GM23338 (cell line): ENCODE data around the gene PSTK. TPM values are rescaled to one million over a fixed set of nuclear protein-coding genes. Genes with fewer than 3 reads are reported as not detected.

Experiments used
- ATAC-seq: fragments of 200-7000 bp; cut with Tn5 transposase; 3 replicates; pipeline ENCODE4 v1.9.1; 2020
- DNase-seq: peaks from one replicate; pipeline ENCODE4 v3.0.0-alpha.2; 2015; ENCODE audit warnings: low spot score
- H2AFZ ChIP-seq: fragments of 200-600 bp; sonication (generic); 2 replicates; pipeline ENCODE4 v1.8.0; 2016; ENCODE audit warnings: antibody characterized with exemption, mild to moderate bottlenecking, moderate library complexity
- H3F3A ChIP-seq: fragments of 200-600 bp; sonication (generic); replicated peaks from 2 replicates; pipeline ENCODE4 v1.8.0; 2017; ENCODE audit warnings: antibody characterized with exemption, mixed run types, low read depth
- H3K27ac ChIP-seq: fragments of 200-600 bp; sonication (generic); 2 replicates; pipeline ENCODE4 v1.6.1; 2016; ENCODE audit warnings: low read depth
- H3K27me3 ChIP-seq: fragments of 200-600 bp; sonication (generic); 2 replicates; pipeline ENCODE4 v1.8.0; 2016; ENCODE audit warnings: mild to moderate bottlenecking, mixed run types, moderate library complexity; ENCODE audit not compliant: insufficient read depth
- H3K36me3 ChIP-seq: fragments of 200-600 bp; sonication (generic); 2 replicates; pipeline ENCODE4 v1.8.0; 2016; ENCODE audit warnings: mild to moderate bottlenecking; ENCODE audit not compliant: insufficient read depth
- H3K4me1 ChIP-seq: fragments of 200-600 bp; sonication (generic); 2 replicates; pipeline ENCODE4 v1.8.0; 2016; ENCODE audit warnings: mild to moderate bottlenecking, moderate library complexity; ENCODE audit not compliant: insufficient read depth
- H3K4me2 ChIP-seq: fragments of 200-600 bp; sonication (generic); 2 replicates; pipeline ENCODE4 v1.7.1; 2017; ENCODE audit warnings: mixed run types
- H3K4me3 ChIP-seq: fragments of 200-600 bp; sonication (generic); 2 replicates; pipeline ENCODE4 v1.6.1; 2016; ENCODE audit warnings: mixed run types
- H3K79me2 ChIP-seq: fragments of 200-600 bp; sonication (generic); replicated peaks from 2 replicates; pipeline ENCODE4 v1.8.0; 2017; ENCODE audit warnings: mild to moderate bottlenecking; ENCODE audit not compliant: insufficient read depth
- H3K9me2 ChIP-seq: fragments of 200-600 bp; sonication (generic); 2 replicates; pipeline ENCODE4 v1.8.0; 2017; ENCODE audit not compliant: insufficient read depth
- H4K20me1 ChIP-seq: fragments of 200-600 bp; sonication (generic); replicated peaks from 2 replicates; pipeline ENCODE4 v1.8.0; 2017; ENCODE audit warnings: mild to moderate bottlenecking; ENCODE audit not compliant: insufficient read depth
- H3K27ac Mint-ChIP-seq: 2 replicates; pipeline ENCODE4 v1.8.0; 2020; ENCODE audit warnings: inconsistent platforms, mild to moderate bottlenecking, moderate library complexity, mixed read lengths
- H3K27me3 Mint-ChIP-seq: 3 replicates; pipeline ENCODE4 v1.8.0; 2022; ENCODE audit warnings: low read depth, mild to moderate bottlenecking, moderate library complexity, mixed read lengths, inconsistent platforms; ENCODE audit not compliant: insufficient read depth, poor library complexity
- H3K36me3 Mint-ChIP-seq: 3 replicates; pipeline ENCODE4 v1.8.0; 2021; ENCODE audit warnings: low read depth, mild to moderate bottlenecking, inconsistent platforms, moderate library complexity, mixed read lengths
- H3K4me1 Mint-ChIP-seq: 3 replicates; pipeline ENCODE4 v1.8.0; 2020; ENCODE audit warnings: mild to moderate bottlenecking, inconsistent platforms, mixed read lengths
- H3K4me3 Mint-ChIP-seq: 3 replicates; pipeline ENCODE4 v1.8.0; 2021; ENCODE audit warnings: moderate library complexity, mild to moderate bottlenecking, inconsistent platforms, mixed read lengths
- H3K9me3 Mint-ChIP-seq: 3 replicates; pipeline ENCODE4 v1.8.0; 2020; ENCODE audit warnings: moderate library complexity, mild to moderate bottlenecking, inconsistent platforms, mixed read lengths
- CREB1 ChIP-seq: fragments of 250-450 bp; sonication (Bioruptor Pico); IDR thresholded peaks from 2 replicates; pipeline ENCODE4 v1.5.0; 2020; ENCODE audit warnings: low read depth, mild to moderate bottlenecking, moderate library complexity
- EZH2phosphoT487 ChIP-seq: fragments of 200-600 bp; sonication (generic); IDR thresholded peaks from one replicate; pipeline ENCODE4 v1.8.1; 2018; ENCODE audit warnings: antibody characterized with exemption; ENCODE audit not compliant: unreplicated experiment
- JUNB ChIP-seq: IDR thresholded peaks from one replicate; pipeline ENCODE4 v1.6.1; 2016; ENCODE audit warnings: antibody characterized with exemption; ENCODE audit not compliant: unreplicated experiment
- STAT1 ChIP-seq: IDR thresholded peaks from one replicate; pipeline ENCODE4 v1.6.1; 2016; ENCODE audit warnings: antibody characterized with exemption; ENCODE audit not compliant: unreplicated experiment
- ZNF114 ChIP-seq: fragments of 250-450 bp; sonication (Bioruptor Pico); IDR thresholded peaks from 2 replicates; pipeline ENCODE4 v1.5.0; 2020; ENCODE audit warnings: mild to moderate bottlenecking, moderate library complexity
- ZNF331 ChIP-seq: fragments of 250-450 bp; sonication (Bioruptor Pico); IDR thresholded peaks from 2 replicates; pipeline ENCODE4 v1.5.0; 2020; ENCODE audit warnings: low read depth, mild to moderate bottlenecking, moderate library complexity
- polyA plus RNA-seq: library from polyadenylated mRNA; unstranded; fragments of >200 nt; fragmentation: Nextera tagmentation; extraction: Ambion mirVana; gene quantifications from 2 replicates; pipeline ENCODE4 v1.2.1, GENCODE V29; 2016
- total RNA-seq: library from RNA; depleted of rRNA; stranded (reverse); fragments of >200 nt; shearing (Covaris generic); gene quantifications from 2 replicates; pipeline ENCODE4 v1.2.3, GENCODE V29; 2014
- TF ChIP-seq, protein P1 (sequence below): IDR thresholded peaks from one replicate; pipeline ENCODE4 v1.6.1; 2018; ENCODE audit warnings: antibody characterized with exemption; ENCODE audit not compliant: unreplicated experiment
- TF ChIP-seq, protein P2 (sequence below): fragments of 250-450 bp; sonication (Bioruptor Pico); IDR thresholded peaks from 2 replicates; pipeline ENCODE4 v1.5.0; 2020; ENCODE audit warnings: mild to moderate bottlenecking, moderate library complexity
- TF ChIP-seq, protein P3 (sequence below): IDR thresholded peaks from 2 replicates; pipeline ENCODE4 v1.6.1; 2016; ENCODE audit warnings: antibody characterized with exemption

PSTK gene
- total and polyA plus RNA-seq, 2 experiments from 2014 or later = 2.3 to 9.3 TPM

DNA sequence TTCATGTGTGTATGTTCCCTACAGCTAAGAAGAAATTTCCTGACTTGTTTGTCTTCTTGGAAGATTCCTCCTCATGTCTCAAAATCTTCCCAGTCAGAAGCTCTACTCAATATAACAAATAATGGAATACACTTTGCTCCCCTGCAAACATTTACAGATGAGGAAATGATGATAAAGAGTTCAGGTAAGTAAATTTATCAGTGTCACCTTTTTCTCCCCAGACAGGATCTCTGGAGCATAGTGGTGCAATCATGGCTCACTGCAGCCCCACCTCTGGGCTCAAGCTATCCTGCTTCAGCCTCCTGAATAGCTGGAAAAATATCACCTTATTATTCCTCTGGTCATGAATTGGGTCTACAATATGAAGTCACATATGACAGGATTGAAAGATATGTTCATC lies 54.1 kb downstream of the PSTK start (continued):
- TF ChIP-seq, protein P1, sequence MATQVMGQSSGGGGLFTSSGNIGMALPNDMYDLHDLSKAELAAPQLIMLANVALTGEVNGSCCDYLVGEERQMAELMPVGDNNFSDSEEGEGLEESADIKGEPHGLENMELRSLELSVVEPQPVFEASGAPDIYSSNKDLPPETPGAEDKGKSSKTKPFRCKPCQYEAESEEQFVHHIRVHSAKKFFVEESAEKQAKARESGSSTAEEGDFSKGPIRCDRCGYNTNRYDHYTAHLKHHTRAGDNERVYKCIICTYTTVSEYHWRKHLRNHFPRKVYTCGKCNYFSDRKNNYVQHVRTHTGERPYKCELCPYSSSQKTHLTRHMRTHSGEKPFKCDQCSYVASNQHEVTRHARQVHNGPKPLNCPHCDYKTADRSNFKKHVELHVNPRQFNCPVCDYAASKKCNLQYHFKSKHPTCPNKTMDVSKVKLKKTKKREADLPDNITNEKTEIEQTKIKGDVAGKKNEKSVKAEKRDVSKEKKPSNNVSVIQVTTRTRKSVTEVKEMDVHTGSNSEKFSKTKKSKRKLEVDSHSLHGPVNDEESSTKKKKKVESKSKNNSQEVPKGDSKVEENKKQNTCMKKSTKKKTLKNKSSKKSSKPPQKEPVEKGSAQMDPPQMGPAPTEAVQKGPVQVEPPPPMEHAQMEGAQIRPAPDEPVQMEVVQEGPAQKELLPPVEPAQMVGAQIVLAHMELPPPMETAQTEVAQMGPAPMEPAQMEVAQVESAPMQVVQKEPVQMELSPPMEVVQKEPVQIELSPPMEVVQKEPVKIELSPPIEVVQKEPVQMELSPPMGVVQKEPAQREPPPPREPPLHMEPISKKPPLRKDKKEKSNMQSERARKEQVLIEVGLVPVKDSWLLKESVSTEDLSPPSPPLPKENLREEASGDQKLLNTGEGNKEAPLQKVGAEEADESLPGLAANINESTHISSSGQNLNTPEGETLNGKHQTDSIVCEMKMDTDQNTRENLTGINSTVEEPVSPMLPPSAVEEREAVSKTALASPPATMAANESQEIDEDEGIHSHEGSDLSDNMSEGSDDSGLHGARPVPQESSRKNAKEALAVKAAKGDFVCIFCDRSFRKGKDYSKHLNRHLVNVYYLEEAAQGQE = no peak
- no peak for TF ChIP-seq CREB1 (CRISPR knock-in tag)
- no peak for TF ChIP-seq EZH2phosphoT487
- no peak for TF ChIP-seq ZNF114 (CRISPR knock-in tag)
- no peak for TF ChIP-seq STAT1

DNA sequence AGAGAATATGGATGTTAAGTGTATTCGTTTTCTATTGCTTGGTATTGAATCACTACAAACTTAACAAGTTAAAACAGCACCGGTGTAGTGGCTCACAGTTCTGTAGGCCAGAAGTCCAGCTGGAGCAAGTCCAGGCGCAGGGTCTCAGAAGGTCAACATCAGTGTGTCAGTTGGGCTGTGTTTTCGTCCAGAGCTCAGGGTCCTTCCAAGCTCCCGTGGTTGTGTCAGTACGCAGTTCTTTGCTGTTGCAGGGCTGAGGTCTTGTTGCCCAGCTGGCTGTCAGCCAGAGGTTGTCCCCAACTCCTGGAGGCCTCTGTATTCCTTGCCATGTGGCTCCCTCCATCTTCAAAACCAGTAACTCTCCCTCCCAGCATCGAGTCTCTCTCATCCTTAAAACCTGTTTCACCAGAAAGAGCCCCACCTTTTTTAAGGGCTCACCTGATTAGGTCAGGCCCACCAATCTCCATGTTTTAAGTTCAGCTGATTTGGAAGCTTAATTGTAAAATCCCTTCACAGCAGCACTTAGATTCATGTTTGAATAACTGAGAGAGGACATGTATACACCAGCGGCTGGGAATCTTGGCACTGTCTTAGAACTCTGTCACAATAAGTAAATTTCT lies 55.4 kb downstream of the PSTK start:
- no peak overlapping the region for H3K27ac Mint-ChIP-seq
- H2AFZ ChIP-seq = no peak overlapping the region
- TF ChIP-seq, protein P2, sequence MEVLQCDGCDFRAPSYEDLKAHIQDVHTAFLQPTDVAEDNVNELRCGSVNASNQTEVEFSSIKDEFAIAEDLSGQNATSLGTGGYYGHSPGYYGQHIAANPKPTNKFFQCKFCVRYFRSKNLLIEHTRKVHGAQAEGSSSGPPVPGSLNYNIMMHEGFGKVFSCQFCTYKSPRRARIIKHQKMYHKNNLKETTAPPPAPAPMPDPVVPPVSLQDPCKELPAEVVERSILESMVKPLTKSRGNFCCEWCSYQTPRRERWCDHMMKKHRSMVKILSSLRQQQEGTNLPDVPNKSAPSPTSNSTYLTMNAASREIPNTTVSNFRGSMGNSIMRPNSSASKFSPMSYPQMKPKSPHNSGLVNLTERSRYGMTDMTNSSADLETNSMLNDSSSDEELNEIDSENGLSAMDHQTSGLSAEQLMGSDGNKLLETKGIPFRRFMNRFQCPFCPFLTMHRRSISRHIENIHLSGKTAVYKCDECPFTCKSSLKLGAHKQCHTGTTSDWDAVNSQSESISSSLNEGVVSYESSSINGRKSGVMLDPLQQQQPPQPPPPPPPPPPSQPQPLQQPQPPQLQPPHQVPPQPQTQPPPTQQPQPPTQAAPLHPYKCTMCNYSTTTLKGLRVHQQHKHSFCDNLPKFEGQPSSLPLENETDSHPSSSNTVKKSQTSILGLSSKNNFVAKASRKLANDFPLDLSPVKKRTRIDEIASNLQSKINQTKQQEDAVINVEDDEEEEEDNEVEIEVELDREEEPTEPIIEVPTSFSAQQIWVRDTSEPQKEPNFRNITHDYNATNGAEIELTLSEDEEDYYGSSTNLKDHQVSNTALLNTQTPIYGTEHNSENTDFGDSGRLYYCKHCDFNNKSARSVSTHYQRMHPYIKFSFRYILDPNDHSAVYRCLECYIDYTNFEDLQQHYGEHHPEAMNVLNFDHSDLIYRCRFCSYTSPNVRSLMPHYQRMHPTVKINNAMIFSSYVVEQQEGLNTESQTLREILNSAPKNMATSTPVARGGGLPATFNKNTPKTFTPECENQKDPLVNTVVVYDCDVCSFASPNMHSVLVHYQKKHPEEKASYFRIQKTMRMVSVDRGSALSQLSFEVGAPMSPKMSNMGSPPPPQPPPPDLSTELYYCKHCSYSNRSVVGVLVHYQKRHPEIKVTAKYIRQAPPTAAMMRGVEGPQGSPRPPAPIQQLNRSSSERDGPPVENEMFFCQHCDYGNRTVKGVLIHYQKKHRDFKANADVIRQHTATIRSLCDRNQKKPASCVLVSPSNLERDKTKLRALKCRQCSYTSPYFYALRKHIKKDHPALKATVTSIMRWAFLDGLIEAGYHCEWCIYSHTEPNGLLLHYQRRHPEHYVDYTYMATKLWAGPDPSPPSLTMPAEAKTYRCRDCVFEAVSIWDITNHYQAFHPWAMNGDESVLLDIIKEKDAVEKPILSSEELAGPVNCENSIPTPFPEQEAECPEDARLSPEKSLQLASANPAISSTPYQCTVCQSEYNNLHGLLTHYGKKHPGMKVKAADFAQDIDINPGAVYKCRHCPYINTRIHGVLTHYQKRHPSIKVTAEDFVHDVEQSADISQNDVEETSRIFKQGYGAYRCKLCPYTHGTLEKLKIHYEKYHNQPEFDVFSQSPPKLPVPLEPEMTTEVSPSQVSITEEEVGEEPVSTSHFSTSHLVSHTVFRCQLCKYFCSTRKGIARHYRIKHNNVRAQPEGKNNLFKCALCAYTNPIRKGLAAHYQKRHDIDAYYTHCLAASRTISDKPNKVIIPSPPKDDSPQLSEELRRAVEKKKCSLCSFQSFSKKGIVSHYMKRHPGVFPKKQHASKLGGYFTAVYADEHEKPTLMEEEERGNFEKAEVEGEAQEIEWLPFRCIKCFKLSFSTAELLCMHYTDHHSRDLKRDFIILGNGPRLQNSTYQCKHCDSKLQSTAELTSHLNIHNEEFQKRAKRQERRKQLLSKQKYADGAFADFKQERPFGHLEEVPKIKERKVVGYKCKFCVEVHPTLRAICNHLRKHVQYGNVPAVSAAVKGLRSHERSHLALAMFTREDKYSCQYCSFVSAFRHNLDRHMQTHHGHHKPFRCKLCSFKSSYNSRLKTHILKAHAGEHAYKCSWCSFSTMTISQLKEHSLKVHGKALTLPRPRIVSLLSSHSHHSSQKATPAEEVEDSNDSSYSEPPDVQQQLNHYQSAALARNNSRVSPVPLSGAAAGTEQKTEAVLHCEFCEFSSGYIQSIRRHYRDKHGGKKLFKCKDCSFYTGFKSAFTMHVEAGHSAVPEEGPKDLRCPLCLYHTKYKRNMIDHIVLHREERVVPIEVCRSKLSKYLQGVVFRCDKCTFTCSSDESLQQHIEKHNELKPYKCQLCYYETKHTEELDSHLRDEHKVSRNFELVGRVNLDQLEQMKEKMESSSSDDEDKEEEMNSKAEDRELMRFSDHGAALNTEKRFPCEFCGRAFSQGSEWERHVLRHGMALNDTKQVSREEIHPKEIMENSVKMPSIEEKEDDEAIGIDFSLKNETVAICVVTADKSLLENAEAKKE (CRISPR knock-in tag) = no peak
- TF ChIP-seq ZNF331 (CRISPR knock-in tag) (no peak), JUNB (no peak), EZH2phosphoT487 (no peak), STAT1 (no peak)
- TF ChIP-seq, protein P3, sequence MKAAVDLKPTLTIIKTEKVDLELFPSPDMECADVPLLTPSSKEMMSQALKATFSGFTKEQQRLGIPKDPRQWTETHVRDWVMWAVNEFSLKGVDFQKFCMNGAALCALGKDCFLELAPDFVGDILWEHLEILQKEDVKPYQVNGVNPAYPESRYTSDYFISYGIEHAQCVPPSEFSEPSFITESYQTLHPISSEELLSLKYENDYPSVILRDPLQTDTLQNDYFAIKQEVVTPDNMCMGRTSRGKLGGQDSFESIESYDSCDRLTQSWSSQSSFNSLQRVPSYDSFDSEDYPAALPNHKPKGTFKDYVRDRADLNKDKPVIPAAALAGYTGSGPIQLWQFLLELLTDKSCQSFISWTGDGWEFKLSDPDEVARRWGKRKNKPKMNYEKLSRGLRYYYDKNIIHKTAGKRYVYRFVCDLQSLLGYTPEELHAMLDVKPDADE = no peak
- no peak overlapping the region for H3K4me3 Mint-ChIP-seq
- no peak for DNase-seq
- no peaks in the 10 kb centered on the region for H3K27me3 ChIP-seq
- H3K9me3 Mint-ChIP-seq = no peaks in the 10 kb centered on the region
- peaks cover 12% of the 10 kb centered on the region; the same call in 2 of the 3 replicates for H3K36me3 Mint-ChIP-seq
- no peaks in the 10 kb centered on the region; the same call in 1 of the 2 replicates for H3F3A ChIP-seq
- no peak overlapping the region for H3K4me2 ChIP-seq
- peaks cover 15% of the 10 kb centered on the region for H3K4me1 Mint-ChIP-seq
- H3K79me2 ChIP-seq = no peaks in the 10 kb centered on the region
- H3K4me3 ChIP-seq = no peak overlapping the region
- ATAC-seq = no peak
- peaks cover 9% of the 10 kb centered on the region; the same call in 1 of the 2 replicates for H3K4me1 ChIP-seq
- no peak overlapping the region for H3K27ac ChIP-seq
- no peaks in the 10 kb centered on the region for H3K36me3 ChIP-seq
- peaks cover 4% of the 10 kb centered on the region for H3K27me3 Mint-ChIP-seq
- no peaks in the 10 kb centered on the region for H3K9me2 ChIP-seq
- no peaks in the 10 kb centered on the region for H4K20me1 ChIP-seq
